ENCODE data around the gene TFF3. TPM values are rescaled to one million over a fixed set of nuclear protein-coding genes. Genes with fewer than 3 reads are reported as not detected.

The TFF3 gene
- total RNA-seq, 2 experiments from 2014 or later, result not detected

- CTCF ChIA-PET, result no interaction called here
- ATAC-seq, result no peak
Observed at GRCh38 chr21:42352441-42353095, 37.4 kb upstream of the TFF3 start.

GRCh38 chr21:42351626-42352440, 36.6 kb upstream of the TFF3 start:
- ATAC-seq, result no peak
- Mint-ChIP-seq H3K9me3 (ENCODE audit: low read depth) (peaks cover 5% of the 10 kb centered on the region), H3K27ac (no peak overlapping the region), H3K4me3 (no peak overlapping the region), H3K4me1 (no peaks in the 10 kb centered on the region), H3K36me3 (no peaks in the 10 kb centered on the region), H3K27me3 (peaks cover 3% of the 10 kb centered on the region)
- no peak for DNase-seq
- CTCF ChIA-PET, result no interaction called here

More at GRCh38 chr21:42352441-42353095, 37.4 kb upstream of the TFF3 start:
- Mint-ChIP-seq H3K27ac (no peak overlapping the region), H3K27me3 (peaks cover 3% of the 10 kb centered on the region), H3K9me3 (ENCODE audit: low read depth) (peaks cover 7% of the 10 kb centered on the region), H3K36me3 (no peaks in the 10 kb centered on the region), H3K4me3 (no peak overlapping the region), H3K4me1 (no peaks in the 10 kb centered on the region)
- no peak for DNase-seq

GRCh38 chr21:42350927-42351426, 35.8 kb upstream of the TFF3 start, which contains the start of gene TFF2:
TFF2 (minus strand) TSS chr21:42350994; CDS start chr21:42350957, 37 bp downstream.
- H3K4me3 Mint-ChIP-seq, result no peak within 1 kb of the TSS
- CTCF ChIA-PET, result no interaction called here
- ATAC-seq, result no peak
- H3K9me3 Mint-ChIP-seq (ENCODE audit: low read depth), result peaks cover 5% of the 10 kb centered on the region
- H3K36me3 Mint-ChIP-seq, result no peaks in the 10 kb centered on the region
- H3K27me3 Mint-ChIP-seq, result peaks cover 3% of the 10 kb centered on the region
- H3K27ac Mint-ChIP-seq, result no peak within 1 kb of the TSS
- no peaks in the 10 kb centered on the region for H3K4me1 Mint-ChIP-seq
- DNase-seq, result no peak

GRCh38 chr21:42350318-42350910, 35.2 kb upstream of the TFF3 start:
- no peaks in the 10 kb centered on the region for H3K4me1 Mint-ChIP-seq
- ATAC-seq, result no peak
- CTCF ChIA-PET, result no interaction called here
- no peak overlapping the region for H3K4me3 Mint-ChIP-seq
- H3K36me3 Mint-ChIP-seq, result no peaks in the 10 kb centered on the region
- DNase-seq, result no peak
- H3K27me3 Mint-ChIP-seq, result no peaks in the 10 kb centered on the region
- H3K9me3 Mint-ChIP-seq (ENCODE audit: low read depth), result peaks cover 5% of the 10 kb centered on the region
- no peak overlapping the region for H3K27ac Mint-ChIP-seq

- Mint-ChIP-seq H3K4me1 (no peaks in the 10 kb centered on the region), H3K4me3 (no peak overlapping the region), H3K27me3 (no peaks in the 10 kb centered on the region), H3K27ac (no peak overlapping the region), H3K9me3 (ENCODE audit: low read depth) (peaks cover 2% of the 10 kb centered on the region), H3K36me3 (no peaks in the 10 kb centered on the region)
- no peak for DNase-seq
- CTCF ChIA-PET, result interaction anchor here (1.0 to 1.1 kb wide), 2 partner anchors 12 to 43 kb away, joined by 3 read pairs; no protein-coding TSS in a partner anchor
- no peak for ATAC-seq
Observed at GRCh38 chr21:42349420-42350317, 34.5 kb upstream of the TFF3 start.

GRCh38 chr21:42348762-42349161, 33.6 kb upstream of the TFF3 start:
- H3K4me3 Mint-ChIP-seq, result no peak overlapping the region
- H3K27me3 Mint-ChIP-seq, result no peaks in the 10 kb centered on the region
- DNase-seq (no peak), ATAC-seq (no peak)
- no peaks in the 10 kb centered on the region for H3K4me1 Mint-ChIP-seq
- CTCF ChIA-PET, result interaction anchor here (1.0 to 1.1 kb wide), 2 partner anchors 11 to 44 kb away, joined by 3 read pairs; no protein-coding TSS in a partner anchor
- H3K36me3 Mint-ChIP-seq, result no peaks in the 10 kb centered on the region
- H3K27ac Mint-ChIP-seq, result no peak overlapping the region
- H3K9me3 Mint-ChIP-seq (ENCODE audit: low read depth), result no peaks in the 10 kb centered on the region

GRCh38 chr21:42347601-42348327, 32.6 kb upstream of the TFF3 start:
- CTCF ChIA-PET, result interaction anchor here (2.5 kb wide), 1 partner anchor 10 kb away, joined by 7 read pairs; no protein-coding TSS in a partner anchor
- no peaks in the 10 kb centered on the region for H3K27me3 Mint-ChIP-seq
- no peaks in the 10 kb centered on the region for H3K4me1 Mint-ChIP-seq
- no peak for ATAC-seq
- no peak for DNase-seq
- H3K9me3 Mint-ChIP-seq (ENCODE audit: low read depth), result no peaks in the 10 kb centered on the region
- no peak overlapping the region for H3K27ac Mint-ChIP-seq
- no peak overlapping the region for H3K4me3 Mint-ChIP-seq
- no peaks in the 10 kb centered on the region for H3K36me3 Mint-ChIP-seq

- DNase-seq (peak; percentile 25), ATAC-seq (no peak)
- Mint-ChIP-seq H3K4me3 (no peak overlapping the region), H3K27me3 (no peaks in the 10 kb centered on the region), H3K36me3 (no peaks in the 10 kb centered on the region), H3K27ac (no peak overlapping the region), H3K9me3 (ENCODE audit: low read depth) (no peaks in the 10 kb centered on the region), H3K4me1 (no peaks in the 10 kb centered on the region)
- CTCF ChIA-PET, result interaction anchor here (2.5 kb wide), 1 partner anchor 9 kb away, joined by 7 read pairs; no protein-coding TSS in a partner anchor
Observed at GRCh38 chr21:42346866-42347600, 31.8 kb upstream of the TFF3 start.

GRCh38 chr21:42346441-42346840, 31.2 kb upstream of the TFF3 start:
- peak; percentile 32 for DNase-seq
- H3K27ac Mint-ChIP-seq, result no peak overlapping the region
- H3K4me1 Mint-ChIP-seq, result no peaks in the 10 kb centered on the region
- no peaks in the 10 kb centered on the region for H3K27me3 Mint-ChIP-seq
- H3K9me3 Mint-ChIP-seq (ENCODE audit: low read depth), result no peaks in the 10 kb centered on the region
- no peak for ATAC-seq
- CTCF ChIA-PET, result interaction anchor here (2.5 kb wide), 1 partner anchor 8 kb away, joined by 7 read pairs; no protein-coding TSS in a partner anchor
- H3K4me3 Mint-ChIP-seq, result no peak overlapping the region
- no peaks in the 10 kb centered on the region for H3K36me3 Mint-ChIP-seq

- CTCF ChIA-PET, result no interaction called here
Observed at GRCh38 chr21:42344631-42345030, 29.4 kb upstream of the TFF3 start.

GRCh38 chr21:42343963-42344510, 28.8 kb upstream of the TFF3 start:
- peaks cover 12% of the 10 kb centered on the region for H3K4me1 Mint-ChIP-seq
- no peak overlapping the region for H3K27ac Mint-ChIP-seq
- no peak overlapping the region for H3K4me3 Mint-ChIP-seq
- ATAC-seq (no peak), DNase-seq (peak; percentile 11)
- H3K9me3 Mint-ChIP-seq (ENCODE audit: low read depth), result no peaks in the 10 kb centered on the region
- no peaks in the 10 kb centered on the region for H3K36me3 Mint-ChIP-seq
- CTCF ChIA-PET, result no interaction called here
- no peaks in the 10 kb centered on the region for H3K27me3 Mint-ChIP-seq

More at GRCh38 chr21:42344631-42345030, 29.4 kb upstream of the TFF3 start:
- ATAC-seq (no peak), DNase-seq (no peak)
- Mint-ChIP-seq H3K4me3 (no peak overlapping the region), H3K27me3 (no peaks in the 10 kb centered on the region), H3K27ac (no peak overlapping the region), H3K36me3 (no peaks in the 10 kb centered on the region), H3K9me3 (ENCODE audit: low read depth) (no peaks in the 10 kb centered on the region), H3K4me1 (peaks cover 6% of the 10 kb centered on the region)
